Activated CD8-positive, alpha-beta memory T cell treated with anti-CD3 and anti-CD28 coated beads for 48 hours (primary cell): ENCODE results near the gene GMDS.

Source experiments
- DNase-seq, 3 experiments: peaks; one replicate each; pipeline ENCODE4 v3.0.0-alpha.2; 2020; ENCODE audit warnings: low read depth in 2 of 3, low spot score in 2 of 3

The GMDS gene

GRCh38 chr6:2209226-2209809 is 36.1 kb downstream of the GMDS start:
- DNase-seq: no peak

GRCh38 chr6:2208468-2208867 is 36.9 kb downstream of the GMDS start:
- DNase-seq: no peak

GRCh38 chr6:2205396-2205795 is 40.0 kb downstream of the GMDS start:
- DNase-seq: no peak

- no peak for DNase-seq
Measured at GRCh38 chr6:2204272-2204671, 41.1 kb downstream of the GMDS start.

- no peak for DNase-seq
Measured at GRCh38 chr6:2203264-2203663, 42.1 kb downstream of the GMDS start.

GRCh38 chr6:2197984-2198383 is 47.4 kb downstream of the GMDS start:
- no peak for DNase-seq

- DNase-seq: no peak
Measured at GRCh38 chr6:2197177-2197671, 48.2 kb downstream of the GMDS start.

- DNase-seq: no peak
Measured at GRCh38 chr6:2196079-2196679, 49.2 kb downstream of the GMDS start.

- DNase-seq: no peak
Measured at GRCh38 chr6:2194643-2195042, 50.8 kb downstream of the GMDS start.

- DNase-seq: no peak
Measured at GRCh38 chr6:2193931-2194330, 51.5 kb downstream of the GMDS start.

- DNase-seq: no peak
Measured at GRCh38 chr6:2192976-2193375, 52.4 kb downstream of the GMDS start.

- DNase-seq: no peak
Measured at GRCh38 chr6:2191390-2191740, 54.0 kb downstream of the GMDS start.

- no peak for DNase-seq
Measured at GRCh38 chr6:2190661-2191389, 54.6 kb downstream of the GMDS start.

GRCh38 chr6:2188856-2189384 is 56.5 kb downstream of the GMDS start:
- no peak for DNase-seq

GRCh38 chr6:2188397-2188796 is 57.0 kb downstream of the GMDS start:
- DNase-seq: no peak

GRCh38 chr6:2187826-2188225 is 57.6 kb downstream of the GMDS start:
- no peak for DNase-seq

GRCh38 chr6:2186516-2186915 is 58.9 kb downstream of the GMDS start:
- DNase-seq: no peak

- DNase-seq: no peak
Measured at GRCh38 chr6:2185466-2185865, 59.9 kb downstream of the GMDS start.

- DNase-seq: no peak
Measured at GRCh38 chr6:2184700-2185455, 60.5 kb downstream of the GMDS start.

- no peak for DNase-seq
Measured at GRCh38 chr6:2183752-2184151, 61.7 kb downstream of the GMDS start.

GRCh38 chr6:2183246-2183645 is 62.2 kb downstream of the GMDS start:
- no peak for DNase-seq

GRCh38 chr6:2182251-2182650 is 63.2 kb downstream of the GMDS start:
- no peak for DNase-seq
